ENCODE data around the gene KIF1A. TPM values are rescaled to one million over a fixed set of nuclear protein-coding genes. Genes with fewer than 3 reads are reported as not detected.

Gene KIF1A
- total RNA-seq, 1 donor from 2014 or later, result 29.9 TPM

- no peaks in the 10 kb centered on the region for H3K27me3 ChIP-seq
- no peak overlapping the region for H3K4me3 Mint-ChIP-seq
These were observed 111.6 kb downstream of the KIF1A start for GRCh38 chr2:240708457-240708856.

GRCh38 chr2:240707821-240708220 lies 112.2 kb downstream of the KIF1A start:
- H3K4me1 Mint-ChIP-seq, result peaks cover 7% of the 10 kb centered on the region
- DNase-seq (ENCODE audit: low spot score), result no peak

More at GRCh38 chr2:240708457-240708856, 111.6 kb downstream of the KIF1A start:
- TF ChIP-seq EZH2phosphoT487 (IDR thresholded peaks at IDR 0.05) (no peak), CTCF (IDR thresholded peaks at IDR 0.05) (no peak), EZH2 (IDR thresholded peaks at IDR 0.05) (no peak)
- no peak overlapping the region for H3K4me3 ChIP-seq
- no peak overlapping the region for H3K27ac ChIP-seq
- H3K36me3 ChIP-seq, result no peaks in the 10 kb centered on the region
- no peaks in the 10 kb centered on the region for H3K79me2 ChIP-seq (ENCODE audit: low read depth)
- no peaks in the 10 kb centered on the region for H3F3A ChIP-seq (ENCODE audit: low read depth)
- H3K27ac Mint-ChIP-seq, result no peak overlapping the region
- H3K4me2 ChIP-seq, result no peak overlapping the region
- H3K36me3 Mint-ChIP-seq, result no peaks in the 10 kb centered on the region
- peaks cover 3% of the 10 kb centered on the region for H3K27me3 Mint-ChIP-seq (ENCODE audit: insufficient read depth, low read depth)
- H3K9me3 Mint-ChIP-seq, result no peaks in the 10 kb centered on the region
- no peaks in the 10 kb centered on the region for H4K20me1 ChIP-seq (ENCODE audit: low read depth)
- H3K9ac ChIP-seq, result no peak overlapping the region
- peaks cover 3% of the 10 kb centered on the region for H3K4me1 ChIP-seq
- H3K9me3 ChIP-seq (ENCODE audit: low read depth), result no peaks in the 10 kb centered on the region
- no peak for DNase-seq (ENCODE audit: low spot score)
- peaks cover 4% of the 10 kb centered on the region for H3K4me1 Mint-ChIP-seq
- no peak overlapping the region for H2AFZ ChIP-seq (replicated peaks)

GRCh38 chr2:240707043-240707756 lies 112.8 kb downstream of the KIF1A start:
- no peak overlapping the region for H3K4me3 Mint-ChIP-seq
- Histone ChIP-seq H3K4me2 (no peak overlapping the region), H3K4me3 (no peak overlapping the region), H4K20me1 (ENCODE audit: low read depth) (no peaks in the 10 kb centered on the region), H3K9me3 (ENCODE audit: low read depth) (no peaks in the 10 kb centered on the region), H3K79me2 (ENCODE audit: low read depth) (no peaks in the 10 kb centered on the region), H3K9ac (no peak overlapping the region), H3F3A (ENCODE audit: low read depth) (no peaks in the 10 kb centered on the region), H3K4me1 (peaks cover 3% of the 10 kb centered on the region), H3K27me3 (no peaks in the 10 kb centered on the region), H2AFZ (replicated peaks) (no peak overlapping the region), H3K27ac (no peak overlapping the region), H3K36me3 (no peaks in the 10 kb centered on the region)
- no peaks in the 10 kb centered on the region for H3K36me3 Mint-ChIP-seq
- DNase-seq (ENCODE audit: low spot score), result no peak
- no peak for TF ChIP-seq CTCF (IDR thresholded peaks at IDR 0.05)
- H3K27ac Mint-ChIP-seq, result no peak overlapping the region
- H3K27me3 Mint-ChIP-seq (ENCODE audit: insufficient read depth, low read depth), result peaks cover 5% of the 10 kb centered on the region
- peaks cover 7% of the 10 kb centered on the region for H3K4me1 Mint-ChIP-seq
- H3K9me3 Mint-ChIP-seq, result no peaks in the 10 kb centered on the region

More at GRCh38 chr2:240707821-240708220, 112.2 kb downstream of the KIF1A start:
- Mint-ChIP-seq H3K9me3 (no peaks in the 10 kb centered on the region), H3K27me3 (ENCODE audit: insufficient read depth, low read depth) (peaks cover 3% of the 10 kb centered on the region), H3K4me3 (no peak overlapping the region), H3K36me3 (no peaks in the 10 kb centered on the region), H3K27ac (no peak overlapping the region)
- H3K4me2 ChIP-seq, result no peak overlapping the region
- no peaks in the 10 kb centered on the region for H4K20me1 ChIP-seq (ENCODE audit: low read depth)
- H2AFZ ChIP-seq (replicated peaks), result no peak overlapping the region
- no peak overlapping the region for H3K9ac ChIP-seq
- no peaks in the 10 kb centered on the region for H3K36me3 ChIP-seq
- H3F3A ChIP-seq (ENCODE audit: low read depth), result no peaks in the 10 kb centered on the region
- TF ChIP-seq CTCF (IDR thresholded peaks at IDR 0.05) (no peak), EZH2phosphoT487 (IDR thresholded peaks at IDR 0.05) (no peak), EZH2 (IDR thresholded peaks at IDR 0.05) (no peak)
- H3K27me3 ChIP-seq, result no peaks in the 10 kb centered on the region
- H3K27ac ChIP-seq, result no peak overlapping the region
- H3K4me1 ChIP-seq, result peaks cover 3% of the 10 kb centered on the region
- H3K79me2 ChIP-seq (ENCODE audit: low read depth), result no peaks in the 10 kb centered on the region
- no peak overlapping the region for H3K4me3 ChIP-seq
- no peaks in the 10 kb centered on the region for H3K9me3 ChIP-seq (ENCODE audit: low read depth)
